Breast epithelium (tissue), 3 donors: ENCODE data around the gene NECAB3.

Experiments
- CTCF ChIP-seq, 3 donors: fragments of 450-650 bp; IDR thresholded peaks; one replicate each; pipeline ENCODE4 v1.5.1; 2016 to 2017; ENCODE audit warnings: antibody characterized with exemption in 3 of 3, mild to moderate bottlenecking in 3 of 3, moderate library complexity in 3 of 3
- POLR2A ChIP-seq: fragments of 450-650 bp; IDR thresholded peaks from one replicate; pipeline ENCODE4 v1.6.1; 2016; ENCODE audit warnings: antibody characterized with exemption, mild to moderate bottlenecking, moderate library complexity

- TF ChIP-seq CTCF (IDR thresholded peaks at IDR 0.05) (no peak), POLR2A (no peak)
Measured at GRCh38 chr20:33660685-33661058, 13.6 kb downstream of the NECAB3 start.
